GM04504 (cell line): ENCODE data around the gene GLB1L.
A peak's percentile ranks its signal among the peaks of the same experiment; 100 is the strongest.

Source experiments
- DNase-seq: peaks from one replicate; pipeline ENCODE4 v3.0.0-alpha.2; 2012; ENCODE audit warnings: low read depth

Gene GLB1L

DNA sequence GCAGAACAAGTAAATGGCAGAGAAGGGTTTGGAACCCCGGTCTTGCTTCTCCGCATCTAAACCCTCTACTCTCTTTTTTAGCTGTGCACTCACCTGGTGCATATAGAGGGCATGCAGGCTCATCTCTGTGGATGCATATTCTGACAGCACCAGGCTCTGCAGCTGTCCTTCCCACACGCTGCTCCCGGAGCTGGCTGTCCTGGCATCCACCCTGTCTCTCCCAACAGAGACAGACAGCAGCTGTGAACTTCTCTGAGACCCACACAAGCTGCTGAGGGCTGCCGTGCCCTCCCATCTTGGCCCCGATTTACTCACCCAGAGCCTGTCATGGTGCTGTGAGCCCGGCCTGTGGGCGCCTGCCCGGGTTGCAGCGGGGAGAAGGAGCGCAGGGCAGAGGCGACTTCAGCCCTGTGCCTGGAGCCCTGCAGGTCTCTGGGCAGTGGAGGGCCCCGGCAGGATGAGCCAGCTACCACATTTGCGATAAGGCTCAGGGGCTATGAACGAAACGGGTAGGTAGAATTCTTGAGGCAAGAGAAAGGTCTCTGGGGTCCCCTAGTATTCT is 23.2 kb downstream of the GLB1L start:
- DNase-seq, result no peak

GRCh38 chr2:219220652-219221402 is 24.4 kb downstream of the GLB1L start:
- no peak for DNase-seq

GRCh38 chr2:219219784-219220532 is 25.3 kb downstream of the GLB1L start:
- no peak for DNase-seq

DNA sequence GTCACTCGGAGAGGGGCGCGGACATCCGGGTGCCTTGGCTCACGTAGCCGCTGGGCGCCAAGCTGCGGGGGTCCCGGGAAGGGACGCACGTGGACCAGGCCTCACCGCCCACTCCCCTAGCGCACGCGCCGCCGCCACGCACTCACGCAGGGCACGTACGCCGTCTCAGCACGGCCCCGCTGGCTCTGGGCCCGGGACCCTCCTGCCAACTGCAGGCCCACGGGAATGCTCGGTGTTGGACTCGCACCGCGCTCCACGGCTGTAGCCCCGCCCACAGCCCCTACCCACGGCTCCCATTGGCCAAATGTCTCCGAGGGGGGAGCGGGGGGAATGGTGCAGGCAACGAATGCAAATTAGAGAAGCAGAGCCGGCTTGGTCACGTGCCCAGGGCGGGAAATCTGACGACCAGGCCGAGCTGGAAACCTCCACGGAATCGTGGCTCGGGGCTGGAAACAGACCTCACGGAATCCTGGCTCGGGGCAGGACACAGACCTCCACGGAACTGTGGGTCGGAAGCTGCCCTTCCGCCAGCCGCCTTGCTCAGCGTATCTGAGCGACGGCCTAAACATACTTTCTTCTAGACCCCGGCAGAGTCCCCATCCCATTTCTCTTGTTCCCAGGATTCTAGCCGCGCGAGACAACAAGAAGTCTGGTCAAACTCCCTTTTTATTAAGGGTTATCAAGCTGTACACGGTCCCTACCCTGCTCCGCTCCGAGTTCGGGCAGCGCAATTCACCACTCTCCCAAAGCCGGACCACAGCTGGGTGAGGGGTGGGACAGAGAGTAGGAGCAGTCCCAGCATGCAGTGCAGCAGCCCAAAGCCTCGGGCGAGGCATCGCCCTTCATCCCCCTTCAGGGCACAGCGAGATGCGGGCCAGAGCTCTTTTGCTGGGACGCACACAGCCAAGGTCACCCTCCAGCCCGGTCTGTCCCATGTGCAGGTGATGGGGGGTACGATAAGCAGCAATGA is 26.2 kb downstream of the GLB1L start, which contains the start of gene ABCB6:
Gene ABCB6 (minus strand): TSS at position 227 of the 970 bp plus-strand sequence. CDS start 285 bp downstream, outside the sequence.
- DNase-seq, result peak; percentile 84

DNA sequence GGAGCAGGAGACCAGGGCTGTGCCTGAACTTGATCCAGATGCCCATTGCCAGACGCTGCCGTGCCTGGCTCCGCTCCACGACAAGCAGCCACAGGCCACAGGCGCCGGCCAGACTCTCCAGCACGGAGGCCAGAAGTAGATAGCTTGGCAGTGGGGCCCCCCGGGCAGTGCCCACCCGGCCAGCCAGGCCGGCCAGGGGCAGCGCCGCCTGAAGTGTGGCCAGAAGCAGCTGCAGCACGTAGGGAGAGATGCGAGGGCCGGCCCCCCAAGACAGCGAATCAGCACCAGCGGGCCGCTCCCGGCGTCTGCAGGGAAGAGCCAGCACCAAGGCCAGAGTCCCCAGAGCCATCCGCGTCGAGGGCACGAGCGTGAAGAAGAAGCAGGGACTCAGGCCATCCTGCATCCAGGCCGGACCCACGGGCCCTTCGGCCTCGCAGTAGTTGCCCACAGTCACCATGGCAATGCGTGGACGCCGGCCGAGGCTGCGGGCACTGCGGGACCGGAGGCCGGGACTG is 27.0 kb downstream of the GLB1L start:
- peak; percentile 44 for DNase-seq

GRCh38 chr2:219216535-219216915 is 28.7 kb downstream of the GLB1L start:
- DNase-seq, result no peak

DNA sequence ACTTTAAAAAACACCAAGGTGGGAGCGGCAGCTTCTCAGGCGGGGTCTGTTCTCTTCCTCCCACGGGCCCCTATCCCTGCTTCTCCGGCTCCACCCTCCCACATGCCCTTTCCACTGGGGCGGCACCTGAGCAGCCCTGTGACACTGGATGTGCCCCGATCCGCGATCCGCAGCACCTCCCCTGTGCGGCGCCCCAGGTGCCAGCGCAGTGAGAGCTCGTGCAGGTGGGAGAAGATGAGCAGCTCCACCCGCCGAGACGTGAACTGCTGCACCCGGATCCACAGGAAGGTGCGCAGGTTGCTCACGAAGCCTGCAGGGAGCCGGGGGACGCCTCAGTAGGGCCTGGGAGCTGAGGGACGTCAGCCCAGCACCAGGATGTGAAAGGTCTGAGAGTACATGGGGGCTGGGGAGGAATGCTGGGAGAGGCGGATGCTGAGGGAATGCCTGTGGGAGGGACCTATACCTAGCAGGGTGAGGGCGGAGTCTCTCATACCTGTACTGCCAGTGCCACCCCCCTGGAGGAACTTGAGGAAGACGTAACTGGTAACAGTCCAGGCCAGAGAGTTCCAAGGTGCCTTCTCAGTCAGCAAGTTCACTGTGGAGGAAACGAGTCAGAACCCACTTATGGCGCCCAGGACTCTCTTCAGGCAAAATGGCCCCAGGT is 29.2 kb downstream of the GLB1L start:
- no peak for DNase-seq

DNA sequence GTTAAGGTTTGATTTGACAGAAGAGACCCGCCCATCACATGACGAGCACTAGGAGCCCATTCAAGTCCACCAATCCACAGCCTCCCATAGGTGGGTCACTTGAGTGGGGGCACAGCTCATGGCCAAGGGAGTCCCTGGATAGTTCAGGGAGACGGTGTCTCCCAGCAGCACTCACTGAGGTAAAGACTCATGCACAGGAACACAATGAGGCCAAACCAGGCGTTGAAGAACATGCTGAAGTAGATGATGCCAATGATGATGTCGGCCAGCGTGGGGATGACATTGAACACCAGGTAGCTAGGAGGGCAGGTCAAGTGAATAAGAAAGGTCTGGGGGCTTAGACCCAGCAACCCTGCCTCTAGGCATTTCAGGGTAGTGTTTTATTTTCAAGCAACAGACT is 30.5 kb downstream of the GLB1L start:
- no peak for DNase-seq

DNA sequence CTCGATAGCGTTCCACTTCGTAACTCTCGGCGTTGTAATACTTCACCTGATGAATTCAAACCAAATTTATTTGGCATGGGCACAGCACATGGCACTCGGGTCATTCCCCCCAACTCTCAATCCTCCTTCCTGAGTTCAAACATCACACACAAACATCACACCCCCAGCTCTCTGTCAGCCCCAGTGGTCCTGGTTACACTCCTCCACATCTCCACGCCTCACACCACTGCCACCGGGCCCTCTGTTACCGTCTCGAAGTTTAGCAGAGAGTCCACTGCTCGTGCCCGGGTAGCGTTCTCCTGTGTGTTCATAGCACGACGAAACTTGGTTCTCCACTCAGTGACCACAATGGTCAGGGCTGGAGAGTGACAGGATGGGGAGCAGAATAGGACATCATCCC is 31.1 kb downstream of the GLB1L start:
- no peak for DNase-seq

DNA sequence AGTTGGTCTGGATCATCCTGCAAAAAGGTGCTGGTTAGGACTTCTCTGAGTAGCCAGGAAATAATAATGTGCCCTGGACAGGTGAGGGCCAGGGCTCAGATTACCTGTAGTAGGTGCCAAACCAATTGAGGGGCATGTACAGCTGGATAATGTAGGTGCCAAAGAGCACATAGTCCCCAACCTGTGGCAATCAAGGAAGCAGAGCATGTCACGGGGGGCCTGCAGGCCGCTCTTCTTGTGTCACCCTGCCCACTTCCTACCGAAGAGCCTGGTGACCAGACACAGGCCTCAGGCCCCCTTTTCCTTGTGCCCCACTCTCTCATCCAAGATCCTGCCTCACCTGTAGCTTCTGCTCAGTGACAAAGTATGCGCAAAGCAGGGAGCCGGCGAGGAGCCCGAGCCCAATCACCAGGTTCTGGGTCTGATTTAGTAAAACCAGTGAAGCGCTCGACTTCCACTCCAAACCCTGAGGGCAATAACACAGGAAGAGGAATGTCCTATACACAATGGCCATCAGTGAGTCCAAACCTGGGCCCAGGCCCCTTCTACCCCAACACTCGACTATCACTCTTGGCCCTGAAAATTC is 31.7 kb downstream of the GLB1L start:
- DNase-seq, result no peak

- DNase-seq, result no peak
Observed at GRCh38 chr2:219213026-219213415, 32.2 kb downstream of the GLB1L start.

DNA sequence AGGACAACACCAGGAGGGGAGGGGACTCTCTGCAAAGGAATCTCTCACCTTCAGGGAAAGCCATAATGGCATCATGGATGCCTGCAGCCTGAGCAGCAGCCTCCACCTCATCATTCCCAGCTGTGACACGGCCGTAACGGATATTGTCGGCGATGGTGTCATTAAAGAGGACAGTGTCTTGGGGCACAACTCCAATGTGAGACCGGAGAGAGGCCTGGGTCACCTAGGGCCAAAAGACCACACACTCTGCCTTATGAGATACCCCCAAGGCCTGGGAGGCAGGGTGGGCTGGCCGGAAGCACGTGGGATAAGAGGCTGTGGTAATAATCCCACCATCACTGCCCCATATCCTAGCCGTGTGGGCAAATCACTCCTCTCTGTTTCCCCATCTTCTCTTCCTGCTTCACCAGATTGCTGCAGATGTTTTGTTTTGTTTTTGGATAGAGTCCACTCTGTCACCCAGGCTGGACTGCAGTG is 34.3 kb downstream of the GLB1L start:
- DNase-seq, result no peak

- DNase-seq, result no peak
Observed at GRCh38 chr2:219210196-219210885, 34.9 kb downstream of the GLB1L start.

GRCh38 chr2:219209236-219210195 is 35.7 kb downstream of the GLB1L start:
- DNase-seq, result no peak

- DNase-seq, result no peak
Observed at GRCh38 chr2:219207884-219208740, 37.1 kb downstream of the GLB1L start.

DNA sequence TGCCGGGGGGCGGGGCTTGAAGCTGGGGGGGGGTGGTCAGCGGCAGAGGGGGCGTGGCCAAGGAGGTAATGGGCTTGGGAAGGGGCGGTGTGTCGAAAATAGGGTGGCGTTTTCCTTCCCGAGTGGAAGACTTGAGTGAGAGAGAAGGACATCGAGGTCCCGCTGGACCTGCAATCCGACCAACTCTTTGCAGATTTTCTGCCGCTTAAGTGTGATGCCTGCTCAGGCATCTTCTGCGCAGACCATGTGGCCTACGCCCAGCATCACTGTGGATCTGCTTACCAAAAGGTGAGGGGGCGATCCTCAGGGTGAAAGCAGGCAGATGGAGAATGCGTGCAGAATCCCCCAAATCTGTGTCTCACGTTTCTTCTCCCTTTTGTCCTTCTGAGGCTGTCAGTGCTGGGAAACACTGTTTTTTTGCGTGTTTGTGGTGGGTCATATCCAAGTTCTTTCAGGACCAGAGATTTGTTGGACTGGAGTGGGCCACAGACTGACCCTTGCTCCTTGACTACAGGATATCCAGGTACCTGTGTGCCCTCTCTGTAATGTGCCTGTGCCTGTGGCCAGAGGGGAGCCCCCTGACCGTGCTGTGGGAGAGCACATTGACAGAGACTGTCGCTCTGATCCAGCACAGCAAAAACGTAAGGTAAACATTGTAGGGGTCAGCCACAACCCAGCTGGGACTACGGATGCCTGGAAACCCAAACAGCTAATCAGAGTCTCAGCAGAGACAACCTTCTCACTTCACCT is 37.9 kb downstream of the GLB1L start:
- no peak for DNase-seq
